ENCODE results near the gene GDF10. TPM values are rescaled to one million over a fixed set of nuclear protein-coding genes. Genes with fewer than 3 reads are reported as not detected.

The GDF10 gene
- total RNA-seq, 2 experiments from 2014 or later = 4.1 TPM

Other genes starting within 250 kb of the GDF10 start
- gene GDF2, start 22.3 kb downstream of the GDF10 start, total RNA-seq = not detected
- gene RBP3, start 48.2 kb downstream of the GDF10 start, total RNA-seq = not detected
- under 1 TPM; 0.33 to 0.50 TPM for gene ZNF488, start 84.1 kb downstream of the GDF10 start, total RNA-seq
- not detected for gene ANXA8, start 183.9 kb downstream of the GDF10 start, total RNA-seq
- not detected for gene FAM25G, start 191.5 kb downstream of the GDF10 start, total RNA-seq
- gene AGAP9, start 223.4 kb downstream of the GDF10 start, total RNA-seq = 1 to 10 TPM; 2.1 to 2.8 TPM

Measured in activated naive CD8-positive, alpha-beta T cell treated with anti-CD3 and anti-CD28 coated beads for 36 hours (primary cell).